Measurements from ENCODE around the gene OR4E1.
"Not testable (repeated sequence)": the region's sequence is repeated elsewhere in the genome, so short reads cannot be mapped to it uniquely, and the experiment has no call there.

GRCh38 chr14:21697662-21698061 is 24.0 kb upstream of the OR4E1 start:
- TF ChIP-seq POLR2A (IDR thresholded peaks at IDR 0.05; ENCODE audit: low read depth, low read length); POLR2AphosphoS5 (IDR thresholded peaks at IDR 0.05; ENCODE audit: low read depth, low read length); TAF1 (IDR thresholded peaks at IDR 0.05; ENCODE audit: borderline replicate concordance, low read depth, low read length): not testable (repeated sequence)
